Ovary (tissue), 3 donors: ENCODE measurements around the gene WDR82.

Experiments used
- POLR2A ChIP-seq: fragments of 450-650 bp; IDR thresholded peaks from one replicate; pipeline ENCODE4 v1.6.1; 2017; ENCODE audit warnings: antibody characterized with exemption, mild to moderate bottlenecking, moderate library complexity
- TF ChIP-seq, protein P1 (sequence below), 3 donors: fragments of 450-650 bp in 2 of 3; fragments of 200-600 bp in 1 of 3; IDR thresholded peaks; one replicate each; pipeline versions ENCODE4 v1.5.1 to v1.8.0; 2016 to 2022; ENCODE audit warnings: antibody characterized with exemption in 3 of 3, mild to moderate bottlenecking in 1 of 3
- donor health status: DM: no; HTN: no; CAD: no.

DNA sequence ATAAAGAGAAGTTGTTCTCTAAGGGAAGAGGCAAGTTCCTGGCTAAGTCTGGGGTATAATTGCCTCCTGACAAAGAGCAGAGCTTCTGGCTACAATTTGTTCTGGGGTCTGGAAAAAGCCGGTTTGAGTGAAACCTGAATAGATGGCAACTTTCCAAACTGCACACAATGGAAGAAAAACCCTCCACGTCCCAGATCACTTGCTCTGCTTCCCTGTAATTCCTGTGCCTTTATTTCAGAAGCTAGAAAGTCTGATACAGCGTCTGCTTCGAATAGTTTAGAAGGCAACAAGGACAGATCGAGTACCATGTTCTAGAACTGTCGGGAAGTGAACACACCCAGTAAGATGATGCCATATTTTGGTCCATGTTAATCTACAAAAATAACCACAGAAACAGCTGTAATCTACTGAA is 1.6 kb upstream of the WDR82 start:
- TF ChIP-seq, protein P1, sequence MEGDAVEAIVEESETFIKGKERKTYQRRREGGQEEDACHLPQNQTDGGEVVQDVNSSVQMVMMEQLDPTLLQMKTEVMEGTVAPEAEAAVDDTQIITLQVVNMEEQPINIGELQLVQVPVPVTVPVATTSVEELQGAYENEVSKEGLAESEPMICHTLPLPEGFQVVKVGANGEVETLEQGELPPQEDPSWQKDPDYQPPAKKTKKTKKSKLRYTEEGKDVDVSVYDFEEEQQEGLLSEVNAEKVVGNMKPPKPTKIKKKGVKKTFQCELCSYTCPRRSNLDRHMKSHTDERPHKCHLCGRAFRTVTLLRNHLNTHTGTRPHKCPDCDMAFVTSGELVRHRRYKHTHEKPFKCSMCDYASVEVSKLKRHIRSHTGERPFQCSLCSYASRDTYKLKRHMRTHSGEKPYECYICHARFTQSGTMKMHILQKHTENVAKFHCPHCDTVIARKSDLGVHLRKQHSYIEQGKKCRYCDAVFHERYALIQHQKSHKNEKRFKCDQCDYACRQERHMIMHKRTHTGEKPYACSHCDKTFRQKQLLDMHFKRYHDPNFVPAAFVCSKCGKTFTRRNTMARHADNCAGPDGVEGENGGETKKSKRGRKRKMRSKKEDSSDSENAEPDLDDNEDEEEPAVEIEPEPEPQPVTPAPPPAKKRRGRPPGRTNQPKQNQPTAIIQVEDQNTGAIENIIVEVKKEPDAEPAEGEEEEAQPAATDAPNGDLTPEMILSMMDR (IDR thresholded peaks at IDR 0.05) = no peak
- TF ChIP-seq POLR2A = no peak
